Subcutaneous preadipocyte (primary cell): ENCODE results near the gene ELANE. TPM values are rescaled to one million over a fixed set of nuclear protein-coding genes. Genes with fewer than 3 reads are reported as not detected.

ENCODE experiments used
- small RNA-seq: library from RNA; depleted of rRNA; stranded (forward); fragments of <200 nt; gene quantifications from one replicate; pipeline ENCODE3, GENCODE V24; 2012
- total RNA-seq: library from RNA; depleted of rRNA; stranded (reverse); fragments of >200 nt; gene quantifications from 2 replicates; pipeline ENCODE4 v1.2.3, GENCODE V29; 2012

Gene ELANE
- total RNA-seq = 0.20 and 0.37 TPM in 2 replicates

GRCh38 chr19:852136-853013, at the start of gene ELANE:
ELANE (plus strand) TSS chr19:852303; CDS start chr19:852329, 26 bp downstream.

GRCh38 chr19:821825-822503, 30.1 kb upstream of the ELANE start, which contains the start of gene PLPPR3:
PLPPR3 (minus strand) TSS chr19:821955; CDS start chr19:821559, 396 bp downstream.

DNA sequence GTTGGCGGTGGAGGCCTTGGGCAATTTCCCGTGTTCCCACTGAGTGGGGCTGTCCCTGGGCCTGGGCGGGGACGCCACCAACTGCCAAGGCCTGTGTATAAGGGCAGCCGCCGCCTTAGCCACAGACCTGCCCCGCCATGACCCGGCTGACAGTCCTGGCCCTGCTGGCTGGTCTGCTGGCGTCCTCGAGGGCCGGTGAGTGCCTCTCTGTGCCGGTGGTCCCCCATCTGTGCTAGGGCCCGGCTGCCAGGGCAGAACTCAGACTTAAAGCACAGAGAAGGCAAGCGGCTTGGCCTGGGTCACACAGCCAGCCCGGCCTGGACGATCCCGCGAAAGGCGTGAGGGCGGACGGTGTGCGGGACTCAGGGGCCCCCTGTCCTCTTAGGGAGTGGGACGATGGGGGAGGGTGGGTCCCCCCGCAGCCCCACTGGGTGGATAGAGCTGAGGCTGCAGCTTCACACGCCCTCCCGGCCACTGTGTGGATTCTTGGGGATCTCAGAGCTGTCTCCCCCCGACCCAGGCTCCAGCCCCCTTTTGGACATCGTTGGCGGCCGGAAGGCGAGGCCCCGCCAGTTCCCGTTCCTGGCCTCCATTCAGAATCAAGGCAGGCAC, 24.3 kb upstream of the ELANE start, which contains the start of gene AZU1:
Gene AZU1, plus strand, starts transcription at position 128 of the 612 bp plus-strand sequence. Its CDS starts 10 bp downstream, at position 138.

DNA sequence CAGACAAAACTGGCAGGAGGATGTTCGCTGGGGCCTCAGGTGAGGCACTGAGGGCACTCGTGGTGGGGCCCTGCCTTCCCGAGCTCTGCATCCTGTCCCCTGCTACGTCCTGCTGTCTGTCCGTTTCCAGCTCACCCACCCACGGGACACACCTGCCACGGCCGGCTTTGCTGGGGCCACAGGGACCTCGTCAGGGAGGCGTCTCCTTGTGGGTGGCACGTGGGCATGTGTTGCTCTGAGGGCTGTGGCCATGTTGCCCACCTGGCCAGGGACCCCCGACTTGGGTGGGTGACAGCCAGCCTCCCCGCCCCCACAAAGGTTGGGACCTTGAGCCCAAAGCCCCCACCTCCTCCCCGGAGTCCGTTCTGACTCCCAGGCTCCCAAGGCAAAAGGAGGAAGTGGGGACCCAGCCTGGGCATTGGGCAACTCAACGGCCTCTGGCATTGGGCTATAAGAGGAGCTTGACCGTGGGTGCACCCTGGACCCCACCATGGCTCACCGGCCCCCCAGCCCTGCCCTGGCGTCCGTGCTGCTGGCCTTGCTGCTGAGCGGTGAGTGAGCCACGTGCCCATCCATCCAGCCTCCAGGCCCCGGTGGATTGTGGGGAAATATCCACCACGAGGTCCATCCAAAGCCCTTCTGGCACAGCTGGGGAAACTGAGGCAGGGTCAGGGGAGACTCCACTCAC, 11.4 kb upstream of the ELANE start, which contains the start of gene PRTN3:
Gene PRTN3, plus strand, starts transcription at position 481 of the 688 bp plus-strand sequence. Its CDS starts 10 bp downstream, at position 491.

DNA sequence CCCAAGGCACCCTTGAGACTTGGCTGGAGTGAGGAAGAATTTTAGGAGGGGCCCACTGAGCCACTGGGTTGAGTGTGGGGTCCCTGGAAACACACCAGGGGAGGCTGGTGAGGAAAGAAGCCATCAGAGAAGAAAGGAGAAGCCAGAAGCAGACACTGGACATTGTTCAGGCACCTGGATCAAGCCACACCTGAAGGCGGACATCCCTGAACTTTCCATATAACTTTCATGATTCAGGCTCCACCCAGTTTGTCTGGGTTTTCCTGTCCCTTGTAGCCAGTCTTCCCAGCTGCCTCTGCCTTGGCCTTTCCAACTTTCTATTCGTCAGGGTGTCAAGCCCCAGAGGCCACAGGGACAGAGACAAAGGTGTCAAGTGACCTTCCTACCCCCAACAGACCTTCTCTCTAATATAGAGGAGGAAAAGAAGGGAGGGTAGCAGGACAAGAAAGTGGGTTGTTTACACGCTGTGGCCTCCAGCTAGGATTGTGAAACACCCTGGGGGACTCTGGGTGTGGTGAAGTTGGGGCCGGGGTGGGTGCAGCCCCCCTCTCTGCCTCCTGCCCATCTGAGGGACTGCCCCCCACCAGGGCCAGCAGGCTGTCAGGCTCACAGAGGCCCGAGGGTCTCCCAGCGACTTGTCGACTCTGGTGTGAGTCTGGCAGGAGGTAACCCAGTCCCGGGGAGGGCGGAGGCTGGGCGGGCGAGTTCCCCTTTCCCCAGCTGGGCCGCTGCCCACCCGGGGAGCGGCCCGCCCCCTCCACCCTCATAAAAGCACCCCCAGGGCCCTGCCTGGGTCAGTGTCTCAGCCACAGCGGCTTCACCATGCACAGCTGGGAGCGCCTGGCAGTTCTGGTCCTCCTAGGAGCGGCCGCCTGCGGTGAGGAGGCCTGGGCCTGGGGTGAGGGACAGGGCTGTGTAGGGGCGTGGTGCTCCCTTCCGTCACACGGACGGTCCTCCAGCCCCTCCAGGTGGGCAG, 7.1 kb downstream of the ELANE start, which contains the start of gene CFD:
Gene CFD, plus strand, starts transcription at position 797 of the 976 bp plus-strand sequence. Its CDS starts 26 bp downstream, at position 823.

DNA sequence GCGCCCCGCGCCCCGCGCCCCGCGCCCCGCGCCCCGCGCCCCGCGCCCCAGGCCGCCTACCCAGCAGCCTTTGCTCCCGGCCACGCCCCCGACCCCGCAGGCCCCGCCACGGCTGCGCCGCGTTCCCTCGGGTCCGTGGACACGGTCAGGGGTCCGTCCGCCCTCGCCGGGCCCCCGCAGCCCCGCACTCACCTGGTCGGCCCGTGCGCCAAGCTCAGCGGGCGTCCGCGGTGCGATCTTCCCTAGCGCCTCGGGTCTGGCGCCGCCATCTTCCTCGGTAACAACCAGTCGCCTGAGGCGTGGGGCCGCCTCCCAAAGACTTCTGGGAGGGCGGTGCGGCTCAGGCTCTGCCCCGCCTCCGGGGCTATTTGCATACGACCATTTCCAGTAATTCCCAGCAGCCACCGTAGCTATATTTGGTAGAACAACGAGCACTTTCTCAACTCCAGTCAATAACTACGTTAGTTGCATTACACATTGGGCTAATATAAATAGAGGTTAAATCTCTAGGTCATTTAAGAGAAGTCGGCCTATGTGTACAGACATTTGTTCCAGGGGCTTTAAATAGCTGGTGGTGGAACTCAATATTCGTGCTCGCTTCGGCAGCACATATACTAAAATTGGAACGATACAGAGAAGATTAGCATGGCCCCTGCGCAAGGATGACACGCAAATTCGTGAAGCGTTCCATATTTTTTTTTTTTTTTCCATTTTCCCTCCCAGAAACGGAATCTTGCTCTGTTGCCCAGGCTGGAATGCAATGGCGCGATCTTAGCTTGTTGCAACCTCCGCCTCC, 41.0 kb downstream of the ELANE start, which contains the start of the genes MED16 and RNU6-9:
Gene MED16, minus strand, starts transcription at position 294 of the 796 bp plus-strand sequence. CDS start 2,056 bp downstream, outside the sequence.
Gene RNU6-9, plus strand, starts transcription at position 591 of the 796 bp plus-strand sequence.

Small RNA genes within 50 kb of the gene (small RNA-seq; reads per million reads assigned to genes)
- gene MIR3187 (not detected), gene RNU6-9 (5.8 reads per million, percentile 93 among the genes with 10 or more reads in this experiment)

Other genes with a start within 250 kb of the ELANE start
- gene POLRMT, start 218.8 kb upstream of the ELANE start, total RNA-seq = 27.6 and 34.6 TPM in 2 replicates
- not detected in 2 replicates for gene FGF22, start 212.4 kb upstream of the ELANE start, total RNA-seq
- gene RNF126, start 189.1 kb upstream of the ELANE start, total RNA-seq = 37.5 and 48.5 TPM in 2 replicates
- gene FSTL3, start 175.9 kb upstream of the ELANE start, total RNA-seq = 29.9 and 33.8 TPM in 2 replicates
- not detected in 2 replicates for gene PRSS57, start 156.9 kb upstream of the ELANE start, total RNA-seq
- 2.5 and 9.9 TPM in 2 replicates for gene PALM, start 143.4 kb upstream of the ELANE start, total RNA-seq
- gene MISP, start 101.2 kb upstream of the ELANE start, total RNA-seq = 0.20 TPM in 1 of 2 replicates, not detected in the other
- 133 and 189 TPM in 2 replicates for gene PTBP1, start 54.9 kb upstream of the ELANE start, total RNA-seq
- not detected in 2 replicates for gene PLPPR3, start 30.3 kb upstream of the ELANE start, total RNA-seq
- gene AZU1, start 24.5 kb upstream of the ELANE start, total RNA-seq = not detected in 2 replicates
- gene PRTN3, start 11.3 kb upstream of the ELANE start, total RNA-seq = not detected in 2 replicates
- 8.0 and 144 TPM in 2 replicates for gene CFD, start 7.4 kb downstream of the ELANE start, total RNA-seq
- 24.3 and 25.0 TPM in 2 replicates for gene MED16, start 40.9 kb downstream of the ELANE start, total RNA-seq
- gene RNU6-9, start 41.2 kb downstream of the ELANE start, total RNA-seq = not detected in 2 replicates
- gene R3HDM4, start 60.9 kb downstream of the ELANE start, total RNA-seq = 23.1 and 25.7 TPM in 2 replicates
- gene KISS1R, start 65.0 kb downstream of the ELANE start, total RNA-seq = not detected in 2 replicates
- gene ARID3A, start 73.7 kb downstream of the ELANE start, total RNA-seq = 18.4 and 33.2 TPM in 2 replicates
- gene WDR18, start 132.0 kb downstream of the ELANE start, total RNA-seq = 68.0 and 80.9 TPM in 2 replicates
- under 0.01 and 0.20 TPM in 2 replicates for gene GRIN3B, start 148.1 kb downstream of the ELANE start, total RNA-seq
- gene TMEM259, start 168.8 kb downstream of the ELANE start, total RNA-seq = 68.3 and 80.5 TPM in 2 replicates
- not detected in 2 replicates for gene RNU6-2, start 169.2 kb downstream of the ELANE start, total RNA-seq
- gene CNN2, start 174.3 kb downstream of the ELANE start, total RNA-seq = 122 and 131 TPM in 2 replicates
- 4.0 and 4.3 TPM in 2 replicates for gene ABCA7, start 187.8 kb downstream of the ELANE start, total RNA-seq
- 0.78 and 1.5 TPM in 2 replicates for gene ARHGAP45, start 214.9 kb downstream of the ELANE start, total RNA-seq
- 84.5 and 113 TPM in 2 replicates for gene POLR2E, start 243.1 kb downstream of the ELANE start, total RNA-seq